ENCODE data around the gene CCDC185. TPM values are rescaled to one million over a fixed set of nuclear protein-coding genes. Genes with fewer than 3 reads are reported as not detected.

Gene CCDC185
- total RNA-seq, 2 donors from 2014 or later, result not detected

- H3K4me3 ChIP-seq, result no peak overlapping the region
- no peaks in the 10 kb centered on the region for H3K27me3 ChIP-seq (replicated peaks; ENCODE audit: insufficient read depth)
- no peaks in the 10 kb centered on the region for H3K4me1 ChIP-seq (ENCODE audit: control insufficient read depth in 1 of 2, low read depth in 2 of 2)
- DNase-seq (ENCODE audit: low spot score) (no peak), ATAC-seq (ENCODE audit: insufficient number of reproducible peaks, low FRiP score, low read depth) (no peak)
- no peak overlapping the region for H3K27ac ChIP-seq
- no peaks in the 10 kb centered on the region for H3K9me3 ChIP-seq
- no peaks in the 10 kb centered on the region for H3K36me3 ChIP-seq
- no peak for TF ChIP-seq CTCF (IDR thresholded peaks at IDR 0.05)
These were observed 50.2 kb downstream of the CCDC185 start for GRCh38 chr1:223443397-223443796.

- TF ChIP-seq CTCF (IDR thresholded peaks at IDR 0.05), result no peak
- DNase-seq (ENCODE audit: low spot score) (no peak), ATAC-seq (ENCODE audit: insufficient number of reproducible peaks, low FRiP score, low read depth) (no peak)
- H3K4me3 ChIP-seq, result no peak overlapping the region
- no peaks in the 10 kb centered on the region for H3K27me3 ChIP-seq (replicated peaks; ENCODE audit: insufficient read depth)
- H3K4me1 ChIP-seq (ENCODE audit: control insufficient read depth in 1 of 2, low read depth in 2 of 2), result no peaks in the 10 kb centered on the region
- H3K36me3 ChIP-seq, result no peaks in the 10 kb centered on the region
- H3K9me3 ChIP-seq, result no peaks in the 10 kb centered on the region
- H3K27ac ChIP-seq, result no peak overlapping the region
These were observed 51.2 kb downstream of the CCDC185 start for GRCh38 chr1:223444411-223444810.

Other genes with a start within 250 kb of the CCDC185 start
- gene SUSD4, start 29.2 kb upstream of the CCDC185 start, total RNA-seq, result 1 to 10 TPM in 1 of 2 donors, not detected in 1; 1.6 TPM

All from thoracic aorta (tissue), 2 donors.